KMS-11 (cell line): ENCODE measurements around the gene SPTB.

Experiments
- H2AFZ ChIP-seq: fragments of 200-600 bp; sonication (generic); 2 replicates; pipeline ENCODE4 v1.6.1; 2016; ENCODE audit warnings: antibody characterized with exemption, mixed run types, low read depth
- H3K27ac ChIP-seq: fragments of 200-600 bp; sonication (generic); 2 replicates; pipeline ENCODE4 v1.6.1; 2016; ENCODE audit warnings: mild to moderate bottlenecking, mixed run types
- H3K27me3 ChIP-seq: fragments of 200-600 bp; sonication (generic); 2 replicates; pipeline ENCODE4 v1.6.1; 2017; ENCODE audit warnings: mild to moderate bottlenecking, low read depth, mixed run types, moderate library complexity; ENCODE audit not compliant: insufficient read depth
- H3K36me3 ChIP-seq: fragments of 200-600 bp; sonication (generic); 2 replicates; pipeline ENCODE4 v1.6.1; 2017; ENCODE audit warnings: mild to moderate bottlenecking, mixed run types; ENCODE audit not compliant: insufficient read depth
- H3K4me1 ChIP-seq: fragments of 200-600 bp; sonication (generic); 2 replicates; pipeline ENCODE4 v1.6.1; 2016; ENCODE audit warnings: mild to moderate bottlenecking, low read depth, mixed run types; ENCODE audit not compliant: poor library complexity, severe bottlenecking
- H3K4me2 ChIP-seq: fragments of 200-600 bp; sonication (generic); 2 replicates; pipeline ENCODE4 v1.7.0; 2016; ENCODE audit warnings: mild to moderate bottlenecking, mixed run types
- H3K4me3 ChIP-seq: fragments of 200-600 bp; sonication (generic); IDR thresholded peaks from 2 replicates; pipeline ENCODE4 v1.6.1; 2017; ENCODE audit warnings: low read depth, low read length, mixed read lengths; ENCODE audit not compliant: insufficient read depth
- H3K79me2 ChIP-seq: fragments of 200-600 bp; sonication (generic); 2 replicates; pipeline ENCODE4 v1.6.1; 2016; ENCODE audit warnings: low read depth, mixed run types; ENCODE audit not compliant: insufficient read depth
- H3K9ac ChIP-seq: fragments of 200-600 bp; sonication (generic); 2 replicates; pipeline ENCODE4 v1.6.1; 2016; ENCODE audit warnings: mild to moderate bottlenecking, mixed run types
- H4K20me1 ChIP-seq: fragments of 200-600 bp; sonication (generic); 2 replicates; pipeline ENCODE4 v1.6.1; 2016; ENCODE audit warnings: mild to moderate bottlenecking, mixed run types; ENCODE audit not compliant: insufficient read depth
- TF ChIP-seq, protein P1 (sequence below): fragments of 200-600 bp; sonication (generic); conservative IDR thresholded peaks from 2 replicates; pipeline ENCODE4 v1.6.1; 2017; ENCODE audit warnings: low read depth, mild to moderate bottlenecking, antibody characterized with exemption, low read length, moderate library complexity, mixed read lengths

Gene SPTB

DNA sequence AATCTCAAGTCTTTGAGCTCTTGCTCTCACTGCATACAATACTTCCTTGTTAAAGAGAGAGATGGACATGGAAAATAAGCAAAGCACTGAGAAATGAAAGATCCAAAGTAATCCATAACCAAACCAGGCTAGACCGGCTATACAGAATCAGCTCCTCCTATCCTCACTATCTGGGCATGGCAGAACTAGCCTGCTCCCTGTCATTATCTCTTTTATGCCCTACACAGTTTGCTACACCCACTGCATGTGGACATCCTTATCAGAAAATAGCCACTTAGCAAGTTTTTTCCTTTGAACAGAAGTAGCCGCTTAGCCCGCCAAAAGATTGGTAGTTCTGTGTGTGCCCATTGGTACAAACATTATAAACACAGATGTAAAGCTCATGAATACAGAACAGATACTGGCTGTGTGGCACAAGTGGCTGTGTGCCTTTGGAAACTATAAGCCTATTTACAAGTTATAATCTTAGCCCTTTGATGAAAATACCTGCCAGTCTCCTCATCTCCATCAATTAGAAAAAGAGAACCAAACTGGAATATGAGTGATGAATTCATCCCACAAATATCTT lies 34.7 kb downstream of the SPTB start:
- H3K27me3 ChIP-seq = no peaks in the 10 kb centered on the region
- no peaks in the 10 kb centered on the region for H4K20me1 ChIP-seq
- H3K4me3 ChIP-seq = no peak overlapping the region
- TF ChIP-seq, protein P1, sequence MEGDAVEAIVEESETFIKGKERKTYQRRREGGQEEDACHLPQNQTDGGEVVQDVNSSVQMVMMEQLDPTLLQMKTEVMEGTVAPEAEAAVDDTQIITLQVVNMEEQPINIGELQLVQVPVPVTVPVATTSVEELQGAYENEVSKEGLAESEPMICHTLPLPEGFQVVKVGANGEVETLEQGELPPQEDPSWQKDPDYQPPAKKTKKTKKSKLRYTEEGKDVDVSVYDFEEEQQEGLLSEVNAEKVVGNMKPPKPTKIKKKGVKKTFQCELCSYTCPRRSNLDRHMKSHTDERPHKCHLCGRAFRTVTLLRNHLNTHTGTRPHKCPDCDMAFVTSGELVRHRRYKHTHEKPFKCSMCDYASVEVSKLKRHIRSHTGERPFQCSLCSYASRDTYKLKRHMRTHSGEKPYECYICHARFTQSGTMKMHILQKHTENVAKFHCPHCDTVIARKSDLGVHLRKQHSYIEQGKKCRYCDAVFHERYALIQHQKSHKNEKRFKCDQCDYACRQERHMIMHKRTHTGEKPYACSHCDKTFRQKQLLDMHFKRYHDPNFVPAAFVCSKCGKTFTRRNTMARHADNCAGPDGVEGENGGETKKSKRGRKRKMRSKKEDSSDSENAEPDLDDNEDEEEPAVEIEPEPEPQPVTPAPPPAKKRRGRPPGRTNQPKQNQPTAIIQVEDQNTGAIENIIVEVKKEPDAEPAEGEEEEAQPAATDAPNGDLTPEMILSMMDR = no peak
- peaks cover 23% of the 10 kb centered on the region for H3K4me1 ChIP-seq
- H3K36me3 ChIP-seq = no peaks in the 10 kb centered on the region
- H3K4me2 ChIP-seq = no peak overlapping the region
- H3K9ac ChIP-seq = no peak overlapping the region
- H3K27ac ChIP-seq = no peak overlapping the region
- H2AFZ ChIP-seq = no peak overlapping the region
- H3K79me2 ChIP-seq = no peaks in the 10 kb centered on the region

DNA sequence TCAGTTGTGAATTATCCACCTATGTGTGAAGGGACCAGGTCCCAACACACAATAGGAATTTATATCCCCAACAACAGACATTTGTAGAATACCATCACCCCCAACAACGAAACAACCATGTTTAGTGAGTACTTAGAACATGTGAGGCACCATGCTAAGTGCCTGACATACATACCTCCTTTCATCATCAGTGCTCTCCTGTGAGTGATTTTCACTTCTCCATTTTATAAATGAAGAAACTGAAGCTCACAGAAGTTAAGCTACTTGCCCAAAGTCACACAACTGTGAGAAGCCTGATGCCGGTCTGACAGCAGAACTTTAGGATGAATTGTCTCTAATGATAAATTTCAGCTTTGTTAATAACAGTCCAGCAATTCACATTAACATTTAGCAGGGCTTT lies 35.4 kb downstream of the SPTB start:
- Histone ChIP-seq H2AFZ (no peak overlapping the region), H3K9ac (no peak overlapping the region), H3K4me3 (no peak overlapping the region), H3K36me3 (no peaks in the 10 kb centered on the region), H4K20me1 (no peaks in the 10 kb centered on the region), H3K4me1 (peaks cover 19% of the 10 kb centered on the region), H3K79me2 (no peaks in the 10 kb centered on the region), H3K27ac (no peak overlapping the region), H3K4me2 (no peak overlapping the region), H3K27me3 (no peaks in the 10 kb centered on the region)
- TF ChIP-seq, protein P1 = no peak

DNA sequence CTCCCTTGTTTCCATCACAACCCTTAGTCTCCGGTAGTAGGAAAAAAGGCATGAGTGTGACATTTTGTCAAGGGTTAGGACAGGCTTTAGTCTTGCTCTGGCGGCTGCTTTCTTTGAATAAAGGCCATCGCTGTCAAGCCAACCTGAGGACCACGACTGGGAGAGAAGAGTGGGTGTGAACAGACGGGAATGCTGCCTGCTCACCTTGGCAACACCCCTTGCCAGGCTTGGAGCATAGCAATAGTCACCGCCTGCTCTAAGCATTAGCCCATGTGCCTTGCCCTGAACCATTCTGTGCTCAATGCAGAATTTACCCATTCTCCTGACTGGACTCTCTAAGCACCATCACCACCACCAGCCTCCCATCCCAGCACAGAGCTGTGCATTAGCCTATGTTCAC lies 36.2 kb downstream of the SPTB start:
- Histone ChIP-seq H3K27ac (no peak overlapping the region), H2AFZ (no peak overlapping the region), H3K4me2 (no peak overlapping the region), H3K9ac (no peak overlapping the region), H4K20me1 (no peaks in the 10 kb centered on the region), H3K4me3 (no peak overlapping the region), H3K79me2 (no peaks in the 10 kb centered on the region), H3K36me3 (no peaks in the 10 kb centered on the region), H3K27me3 (no peaks in the 10 kb centered on the region), H3K4me1 (peaks cover 12% of the 10 kb centered on the region)
- TF ChIP-seq, protein P1 = no peak

DNA sequence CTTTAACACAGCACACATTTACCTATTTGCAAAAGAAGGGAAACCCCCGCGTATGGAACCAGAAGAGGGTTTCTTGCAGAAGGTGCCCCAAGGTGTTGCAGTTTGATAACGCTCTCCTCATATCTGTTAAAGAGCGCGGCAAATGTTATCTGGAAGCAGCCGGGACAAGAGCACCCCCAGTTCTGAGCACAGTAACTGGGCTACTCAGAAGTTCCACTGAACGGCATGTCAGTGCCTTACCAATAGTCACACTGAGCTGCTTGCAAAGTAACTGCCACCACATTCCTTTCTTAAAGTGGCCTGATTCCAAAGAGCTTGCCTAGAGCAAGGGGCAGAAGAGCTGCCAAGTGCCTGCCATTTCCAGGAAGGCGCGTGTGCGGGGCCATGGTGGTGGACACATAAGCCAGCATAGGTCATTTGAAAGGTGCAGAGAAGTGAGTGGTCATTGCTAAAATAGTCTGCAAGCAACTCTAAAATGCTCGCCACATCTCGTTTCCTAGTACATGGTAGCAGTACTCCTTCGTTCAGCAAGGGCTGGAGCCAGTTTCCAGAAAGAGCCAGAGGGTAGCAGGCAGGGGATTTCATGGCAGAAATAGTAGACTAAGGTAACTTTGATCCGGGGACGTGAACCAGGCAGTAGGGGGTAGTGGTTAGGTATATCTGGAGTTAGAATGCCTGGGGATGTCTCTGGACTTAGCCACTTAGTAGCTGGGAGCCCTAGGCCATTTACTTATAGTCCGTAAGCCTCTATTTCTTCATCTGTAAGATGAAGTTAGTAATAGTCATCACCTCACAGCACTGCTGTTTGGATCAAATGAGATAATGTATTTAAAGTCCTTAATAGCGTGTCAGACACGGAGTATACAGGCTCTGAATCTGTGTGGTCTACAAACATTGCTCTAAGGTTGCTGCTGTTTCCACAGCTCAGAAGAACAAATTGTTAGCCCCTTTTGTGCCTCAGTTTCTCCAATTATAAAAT lies 37.6 kb downstream of the SPTB start:
- H3K4me1 ChIP-seq = no peaks in the 10 kb centered on the region
- no peaks in the 10 kb centered on the region for H3K27me3 ChIP-seq
- no peak overlapping the region for H2AFZ ChIP-seq
- no peaks in the 10 kb centered on the region for H4K20me1 ChIP-seq
- H3K27ac ChIP-seq = no peak overlapping the region
- no peak overlapping the region for H3K4me2 ChIP-seq
- H3K36me3 ChIP-seq = no peaks in the 10 kb centered on the region
- no peak overlapping the region for H3K4me3 ChIP-seq
- H3K79me2 ChIP-seq = no peaks in the 10 kb centered on the region
- TF ChIP-seq, protein P1 = no peak
- H3K9ac ChIP-seq = no peak overlapping the region
